Iris pigment epithelial cell (primary cell): ENCODE data around the gene LRMDA.

Source experiments
- DNase-seq: peaks from one replicate; pipeline ENCODE4 v3.0.0-alpha.2; 2011; ENCODE audit warnings: low read depth

The LRMDA gene

DNA sequence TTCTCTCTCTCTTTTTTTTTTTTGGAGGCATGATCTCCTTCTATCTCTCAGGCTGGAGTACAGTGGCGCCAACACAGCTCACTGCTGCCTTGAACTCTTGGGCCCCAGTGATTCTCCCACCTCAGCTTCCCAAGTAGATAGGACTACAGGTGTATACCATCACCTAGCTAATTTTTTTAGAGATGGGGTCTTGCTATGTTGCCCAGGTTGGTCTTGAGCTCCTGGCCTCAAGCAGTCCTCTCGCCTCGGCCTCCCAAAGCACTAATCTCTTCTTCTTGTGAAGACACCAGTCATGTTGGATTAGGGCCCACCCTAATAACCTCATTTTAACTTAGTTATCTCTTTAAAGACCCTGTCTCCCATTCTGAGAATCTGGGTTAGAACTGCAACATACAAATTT, 45.6 kb downstream of the LRMDA start:
- no peak for DNase-seq

- no peak for DNase-seq
Observed at GRCh38 chr10:75477680-75478079, 46.3 kb downstream of the LRMDA start.

DNA sequence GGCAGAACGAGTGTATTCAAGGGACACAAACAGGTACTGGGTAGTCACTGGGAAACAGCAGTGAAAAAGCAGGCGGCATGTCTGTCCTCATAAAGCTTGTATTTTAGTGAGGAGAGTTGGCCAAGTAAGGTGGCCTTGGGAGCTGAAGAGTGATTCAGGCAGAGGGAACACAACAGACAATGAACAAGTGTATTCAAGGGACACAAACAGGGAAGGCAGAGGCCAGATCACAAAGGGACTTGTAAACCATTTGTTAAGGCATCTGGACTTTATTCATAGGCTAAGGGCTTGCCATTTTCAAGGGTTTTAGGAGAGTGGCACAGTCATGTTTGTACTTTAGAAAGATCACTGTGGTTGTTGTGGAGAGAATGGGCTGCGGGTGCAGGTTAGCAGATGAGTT, 49.0 kb downstream of the LRMDA start:
- no peak for DNase-seq

- no peak for DNase-seq
Observed at GRCh38 chr10:75483188-75483587, 51.8 kb downstream of the LRMDA start.

DNA sequence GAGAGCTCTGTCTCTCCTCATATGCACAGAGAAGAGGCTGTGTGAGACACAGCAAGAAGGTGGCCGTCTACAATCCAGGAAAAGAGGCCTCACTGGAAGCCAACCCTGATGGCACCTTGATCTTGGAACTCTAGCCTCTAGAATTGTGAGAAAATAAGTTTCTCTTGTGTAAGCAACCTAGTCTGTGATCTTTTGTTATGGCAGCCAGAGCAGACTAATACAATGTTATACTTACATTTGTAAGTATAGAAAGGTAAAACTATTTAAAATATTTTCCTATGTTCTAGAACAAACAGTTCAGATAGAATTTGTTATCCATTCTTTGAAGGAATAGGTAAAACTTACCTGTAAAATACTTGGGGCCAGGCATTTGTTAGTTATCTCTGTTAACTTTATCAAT, 53.3 kb downstream of the LRMDA start:
- DNase-seq, result no peak

DNA sequence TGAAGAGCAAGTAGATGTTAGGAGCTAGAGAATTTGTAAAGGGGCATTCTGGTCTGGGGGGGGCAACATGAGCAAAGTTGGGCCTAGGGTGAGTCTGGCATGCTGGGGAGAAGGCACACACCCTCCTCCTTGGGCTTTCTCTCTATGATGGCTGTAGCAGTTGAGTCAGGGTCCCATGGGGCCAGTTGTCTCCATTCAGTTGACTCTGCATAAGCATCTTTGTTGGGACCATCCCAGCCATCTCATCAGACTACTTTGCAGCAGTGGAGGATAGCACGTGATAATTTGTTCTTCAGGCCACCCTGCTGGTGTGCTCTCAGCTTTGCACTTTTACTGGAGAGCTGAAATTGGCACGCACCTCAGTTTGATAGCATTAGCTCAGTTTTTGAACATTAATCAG, 55.2 kb downstream of the LRMDA start:
- no peak for DNase-seq

DNA sequence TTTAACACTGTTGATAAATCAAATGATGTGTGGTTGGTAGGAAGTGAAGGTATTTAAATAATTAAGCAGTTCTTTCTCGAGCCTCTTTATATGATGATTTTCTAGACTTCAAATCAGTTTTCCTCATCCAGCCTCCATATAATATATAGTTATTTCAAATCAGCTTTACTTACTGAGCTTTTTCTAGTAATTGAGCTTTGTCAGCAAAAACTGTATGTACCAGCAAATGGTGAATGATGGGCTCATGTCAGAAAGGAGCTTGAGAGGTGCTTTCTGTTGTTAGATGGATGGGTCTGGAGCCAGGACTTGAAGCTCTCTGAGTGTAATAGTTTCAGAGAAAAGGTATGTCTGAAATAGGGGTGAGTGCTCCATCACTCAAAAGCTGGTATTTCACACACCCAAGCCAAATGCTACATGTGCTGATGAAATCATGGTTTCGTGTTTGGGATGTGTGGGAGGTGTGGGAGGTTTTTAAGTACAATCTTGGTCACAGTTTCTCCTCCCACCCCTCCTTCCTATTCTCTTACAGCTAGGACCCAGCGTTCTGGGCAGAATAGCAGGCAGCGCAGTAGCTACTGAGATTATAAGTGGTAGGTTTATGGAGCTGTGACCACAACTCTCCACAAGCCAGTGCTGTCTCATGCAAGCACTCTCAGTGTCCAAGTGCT, 55.8 kb downstream of the LRMDA start:
- no peak for DNase-seq

- no peak for DNase-seq
Observed at GRCh38 chr10:75487755-75488125, 56.3 kb downstream of the LRMDA start.

DNA sequence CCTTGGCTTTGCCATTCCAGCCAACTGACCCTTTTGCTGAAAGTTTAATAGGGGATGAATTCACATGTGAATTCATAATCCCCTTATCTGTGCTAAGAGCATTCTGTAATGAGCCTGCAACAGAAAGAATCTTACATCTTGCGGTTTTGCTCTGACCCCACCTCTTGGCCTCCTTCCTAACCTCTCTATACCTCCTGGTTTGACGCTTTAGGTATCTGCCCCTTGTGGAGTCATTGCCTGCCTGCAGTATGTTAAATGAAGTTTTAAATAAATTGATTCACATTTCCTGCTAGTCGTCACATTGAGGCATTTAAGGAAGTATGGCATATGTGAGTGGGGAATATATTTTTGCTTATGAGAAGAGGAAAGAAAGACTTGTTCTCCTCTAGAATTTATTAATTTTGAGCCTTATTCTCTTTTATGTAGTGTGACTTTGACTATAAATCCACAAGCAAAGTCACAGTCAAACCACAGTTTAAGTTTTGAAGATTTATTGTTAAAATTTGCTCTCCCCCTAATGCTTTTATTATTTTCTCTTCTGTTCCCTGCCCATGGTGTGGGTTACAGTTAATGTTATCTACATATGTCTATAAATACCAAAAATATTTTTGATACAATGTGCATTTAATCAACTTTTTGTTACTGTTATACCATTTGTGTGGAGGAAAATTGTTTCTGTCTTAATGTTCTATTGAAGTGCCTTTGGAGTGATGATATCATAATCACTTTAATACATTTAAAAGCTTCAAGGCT, 60.9 kb downstream of the LRMDA start:
- no peak for DNase-seq

DNA sequence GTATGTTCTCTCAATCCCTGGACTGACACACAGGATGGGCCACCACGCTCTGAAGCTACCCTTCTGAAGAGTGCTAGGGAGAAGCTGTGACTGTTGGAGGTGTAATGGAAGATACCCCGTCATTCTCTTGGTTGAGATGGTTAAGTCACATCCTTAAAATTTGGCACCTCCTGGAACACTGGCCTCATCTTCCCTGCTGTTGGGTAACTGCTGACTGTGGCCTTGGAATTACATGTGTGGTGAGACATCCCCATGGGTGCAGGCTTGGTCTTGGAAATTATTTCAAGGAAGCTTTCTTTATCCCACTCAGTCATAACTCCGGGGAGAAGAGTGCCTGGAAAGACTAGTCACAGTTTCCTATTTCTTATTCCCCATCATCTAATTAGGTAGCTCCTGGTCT, 62.0 kb downstream of the LRMDA start:
- no peak for DNase-seq

DNA sequence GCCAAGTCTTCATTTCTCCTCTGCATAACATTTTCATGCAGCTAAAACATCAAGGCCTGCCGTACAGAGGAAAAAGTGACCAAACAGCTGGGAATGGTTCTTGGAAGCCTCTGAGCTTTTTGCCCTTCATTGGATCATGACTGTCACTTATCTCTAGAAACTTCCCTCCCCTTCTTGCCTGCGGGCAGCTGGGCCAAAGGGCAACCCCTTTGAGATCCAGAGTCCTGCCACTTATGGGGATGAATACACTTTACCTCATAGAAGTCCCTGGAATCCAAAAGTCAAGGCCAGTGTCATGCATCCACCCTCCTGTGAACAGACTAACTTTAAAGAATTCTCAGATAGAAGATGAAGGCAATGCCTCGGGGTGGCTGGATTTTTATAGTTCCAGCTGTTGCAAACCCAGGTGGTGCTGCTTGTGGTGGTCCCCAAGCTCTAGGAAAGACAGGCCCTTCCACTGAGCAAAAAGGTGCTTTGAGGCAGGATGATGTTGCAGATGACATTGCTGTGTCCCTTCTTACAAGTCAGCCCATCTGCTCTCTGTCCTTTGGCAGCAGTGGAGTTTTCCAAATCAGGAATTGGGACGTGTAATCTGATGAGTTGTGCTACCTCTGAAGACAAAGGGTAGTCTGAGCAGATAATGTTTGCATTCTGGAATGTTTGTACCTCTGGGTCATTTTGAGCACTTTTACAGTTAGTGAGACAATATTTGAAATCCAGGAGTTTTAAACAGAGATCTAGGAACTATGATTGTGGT, 64.2 kb downstream of the LRMDA start:
- DNase-seq, result no peak

DNA sequence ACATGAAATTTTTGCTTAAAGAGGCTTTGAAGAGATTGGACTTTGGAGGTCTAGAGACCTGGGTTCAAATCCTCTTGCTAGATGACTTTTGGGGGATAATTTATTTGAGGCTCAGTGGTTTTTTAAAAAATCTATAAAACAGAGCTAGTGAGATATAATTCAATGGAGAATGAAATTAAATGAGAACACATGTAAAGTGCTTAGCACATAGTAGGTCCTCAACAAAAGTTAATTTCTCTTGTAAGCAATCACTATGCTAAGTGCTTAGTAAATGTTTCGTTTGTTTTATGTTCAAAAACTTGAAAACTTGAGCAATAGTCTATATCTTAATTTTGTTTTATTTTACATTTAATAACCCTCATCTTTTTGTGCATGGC, 64.8 kb downstream of the LRMDA start:
- no peak for DNase-seq

GRCh38 chr10:75497997-75498883, 66.8 kb downstream of the LRMDA start:
- no peak for DNase-seq

DNA sequence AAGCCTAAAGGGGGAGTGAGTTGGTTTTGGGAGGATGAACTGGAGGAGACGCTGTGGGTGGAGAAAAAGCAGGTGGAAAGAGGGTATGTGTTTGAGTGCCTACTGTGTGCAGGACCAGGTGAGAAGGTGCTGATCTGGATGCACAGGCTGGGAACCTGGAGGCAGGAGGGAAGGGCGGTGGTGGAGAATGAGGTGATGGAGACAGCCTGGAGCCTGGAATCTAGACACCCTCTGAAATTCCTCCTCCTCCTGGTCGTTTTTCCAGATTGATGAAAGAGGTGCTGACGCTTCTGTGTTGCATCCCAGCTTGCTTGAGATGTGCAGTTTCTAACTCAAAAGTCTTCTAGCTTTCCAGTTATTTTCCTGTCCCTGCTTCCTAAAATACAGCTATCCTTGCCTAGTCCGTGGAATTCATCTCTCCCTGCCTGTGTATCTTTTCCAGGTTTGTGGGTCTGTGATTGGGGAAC, 67.5 kb downstream of the LRMDA start:
- no peak for DNase-seq

- DNase-seq, result no peak
Observed at GRCh38 chr10:75499556-75500160, 68.2 kb downstream of the LRMDA start.

- no peak for DNase-seq
Observed at GRCh38 chr10:75502389-75502788, 71.0 kb downstream of the LRMDA start.

GRCh38 chr10:75502838-75503237, 71.4 kb downstream of the LRMDA start:
- DNase-seq, result no peak

DNA sequence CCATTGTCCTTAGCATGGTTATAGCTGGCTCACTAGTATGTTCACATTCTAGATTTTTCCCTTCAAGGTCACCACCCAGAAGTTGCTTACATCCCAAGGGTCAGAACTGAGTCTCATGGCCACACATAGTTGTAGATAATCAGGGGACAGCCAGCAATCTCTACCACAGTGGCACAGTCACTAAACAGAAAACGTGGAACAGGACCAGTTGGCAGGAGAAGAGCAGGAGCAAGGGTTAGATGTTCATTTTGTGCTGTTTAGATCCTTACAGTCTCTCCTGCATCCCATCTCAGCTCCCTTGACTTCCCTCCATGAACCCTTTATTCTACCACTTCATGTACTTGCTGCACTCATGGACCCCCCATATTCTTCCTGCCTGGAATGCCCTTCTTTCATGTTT, 73.9 kb downstream of the LRMDA start:
- no peak for DNase-seq

DNA sequence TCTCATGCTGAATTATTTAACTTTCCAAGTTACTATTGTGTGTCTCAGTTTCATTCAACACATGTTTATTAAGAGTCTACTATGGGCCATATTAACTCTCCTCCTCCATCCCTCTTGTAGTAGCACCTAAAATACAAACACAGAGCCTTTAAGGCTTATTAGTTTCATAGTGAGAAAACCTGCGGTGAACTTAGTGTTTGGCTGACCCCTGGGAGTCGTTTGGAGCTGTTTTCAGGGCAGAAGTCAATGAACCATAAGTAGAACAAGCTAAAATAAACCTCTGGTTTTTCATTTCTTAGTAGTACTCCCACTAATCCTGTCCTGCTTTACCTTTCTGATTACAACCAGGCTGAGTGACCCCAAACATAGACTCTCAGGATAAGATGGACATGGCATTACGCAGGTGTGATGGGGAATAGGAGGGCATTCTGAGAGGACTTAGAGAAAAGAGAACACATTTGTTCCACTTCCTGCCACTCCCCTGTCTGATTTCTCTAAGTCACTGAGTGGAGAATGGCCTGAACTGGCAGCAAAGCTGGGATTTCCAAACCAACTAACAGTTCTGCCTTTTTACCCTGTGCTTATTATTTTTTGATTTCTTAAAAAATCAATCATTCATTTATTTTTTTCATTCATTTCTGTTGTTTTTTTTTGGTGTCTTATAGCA, 74.5 kb downstream of the LRMDA start:
- DNase-seq, result no peak

- DNase-seq, result no peak
Observed at GRCh38 chr10:75506930-75507329, 75.5 kb downstream of the LRMDA start.

DNA sequence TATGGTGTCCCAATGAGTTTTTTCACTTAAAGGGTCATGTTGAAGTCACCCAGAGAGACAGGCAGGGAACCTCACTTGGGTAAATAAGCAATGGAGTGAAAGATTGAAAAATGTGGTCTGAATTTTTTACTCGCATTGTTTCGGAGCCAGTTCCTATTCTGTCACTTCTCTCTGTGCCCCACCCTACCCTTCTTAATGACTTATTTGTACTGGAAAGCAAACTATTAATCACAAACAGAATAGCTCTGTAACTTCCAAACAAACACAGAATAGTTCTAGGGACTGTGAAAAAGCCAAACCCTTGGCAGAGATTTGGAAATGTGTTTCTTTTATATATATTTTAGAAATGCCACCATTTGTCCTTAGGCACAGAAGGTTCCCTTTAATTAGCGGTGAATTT, 76.0 kb downstream of the LRMDA start:
- DNase-seq, result no peak
